ENCODE results near the gene PCDHGA9.

DNA sequence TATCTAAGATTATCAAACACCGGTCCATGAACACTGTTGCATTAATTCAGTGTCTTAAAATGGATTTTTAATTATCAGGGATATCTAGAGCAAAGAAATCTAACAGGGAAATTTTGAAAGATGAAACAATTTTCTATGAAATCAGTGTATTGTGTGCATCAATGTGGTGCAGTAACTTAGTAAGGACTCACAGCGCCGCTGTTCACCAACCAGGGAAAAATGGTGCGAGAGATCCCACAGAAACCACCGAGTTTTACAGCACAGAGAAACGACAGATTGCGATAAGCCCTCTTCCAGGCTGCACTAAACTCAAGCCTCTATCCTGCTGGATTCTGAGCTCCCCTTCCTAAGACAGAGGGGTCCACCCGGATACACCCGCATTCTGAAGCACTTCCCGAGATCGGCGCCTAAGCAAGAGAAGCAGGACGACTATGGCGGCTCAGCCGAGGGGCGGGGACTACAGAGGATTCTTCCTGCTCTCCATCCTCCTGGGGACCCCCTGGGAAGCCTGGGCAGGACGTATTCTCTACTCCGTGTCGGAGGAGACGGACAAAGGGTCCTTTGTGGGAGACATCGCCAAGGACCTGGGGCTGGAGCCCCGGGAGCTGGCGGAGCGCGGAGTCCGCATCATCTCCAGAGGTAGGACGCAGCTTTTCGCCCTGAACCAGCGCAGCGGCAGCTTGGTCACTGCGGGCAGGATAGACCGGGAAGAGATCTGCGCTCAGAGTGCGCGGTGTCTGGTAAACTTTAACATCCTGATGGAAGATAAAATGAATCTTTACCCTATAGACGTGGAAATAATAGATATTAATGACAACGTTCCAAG, 19.9 kb upstream of the PCDHGA9 start, which contains the start of gene PCDHGA7:
- TF ChIP-seq SIN3A (IDR thresholded peaks at IDR 0.05; ENCODE audit: borderline replicate concordance, insufficient read depth, low read length): no peak
- TF ChIP-seq POLR2AphosphoS5 (IDR thresholded peaks at IDR 0.05; ENCODE audit: low read depth, low read length): no peak
- TF ChIP-seq FOXP2 (optimal IDR thresholded peaks at IDR 0.05; ENCODE audit: borderline replicate concordance, extremely low read depth, extremely low read length, insufficient read depth): no peak
